Activated CD8-positive, alpha-beta memory T cell treated with anti-CD3 and anti-CD28 coated beads for 24 hours (primary cell): ENCODE measurements around the gene S100A16.
"Not testable (repeated sequence)": the region's sequence is repeated elsewhere in the genome, so short reads cannot be mapped to it uniquely, and the experiment has no call there.

ENCODE experiments used
- DNase-seq: peaks from one replicate; pipeline ENCODE4 v3.0.0-alpha.2; 2020

Gene S100A16

DNA sequence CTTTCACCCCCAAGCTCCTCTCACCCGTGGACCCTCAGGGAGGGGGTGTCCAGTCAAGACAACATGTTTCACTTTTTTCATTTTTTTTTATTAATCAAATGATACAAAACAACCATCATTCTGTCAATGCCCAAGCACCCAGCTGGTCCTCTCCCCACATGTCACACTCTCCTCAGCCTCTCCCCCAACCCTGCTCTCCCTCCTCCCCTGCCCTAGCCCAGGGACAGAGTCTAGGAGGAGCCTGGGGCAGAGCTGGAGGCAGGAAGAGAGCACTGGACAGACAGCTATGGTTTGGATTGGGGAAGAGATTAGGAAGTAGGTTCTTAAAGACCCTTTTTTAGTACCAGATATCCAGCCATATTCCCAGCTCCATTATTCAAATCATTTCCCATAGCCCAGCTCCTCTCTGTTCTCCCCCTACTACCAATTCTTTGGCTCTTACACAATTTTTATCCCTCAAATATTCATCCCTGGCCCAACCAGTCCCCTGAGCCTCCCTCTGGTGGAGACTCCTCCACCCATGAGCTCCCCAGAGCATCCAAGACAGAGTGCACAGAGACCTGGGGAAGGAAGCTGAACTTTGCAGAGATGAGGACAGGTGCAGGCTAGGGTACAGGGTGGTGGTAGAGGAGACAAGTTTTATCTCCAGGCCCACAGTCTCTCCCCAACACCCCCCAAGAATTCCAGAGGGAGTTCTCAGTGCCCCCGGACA, 1.4 kb upstream of the S100A16 start:
- no peak for DNase-seq

DNA sequence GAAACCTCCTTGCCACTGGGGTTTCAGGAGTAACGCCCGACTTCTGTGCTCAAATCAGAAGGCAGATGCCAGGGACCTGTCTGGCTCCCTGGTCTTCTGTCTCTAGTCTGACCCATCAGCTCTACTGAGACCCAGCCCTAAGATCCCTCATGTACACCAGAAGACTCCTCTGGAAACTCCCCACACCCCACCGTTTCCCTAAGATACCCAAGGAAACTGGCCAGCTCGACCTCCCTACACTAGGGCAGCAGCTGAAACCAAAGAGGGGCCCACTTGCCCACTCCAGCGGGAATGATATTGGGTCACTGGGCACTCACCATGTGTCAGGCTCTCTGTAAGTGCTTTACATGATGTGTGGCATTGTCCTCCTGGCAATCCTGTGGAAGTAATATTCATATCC, 469 bp upstream of the S100A16 start:
- no peak for DNase-seq

DNA sequence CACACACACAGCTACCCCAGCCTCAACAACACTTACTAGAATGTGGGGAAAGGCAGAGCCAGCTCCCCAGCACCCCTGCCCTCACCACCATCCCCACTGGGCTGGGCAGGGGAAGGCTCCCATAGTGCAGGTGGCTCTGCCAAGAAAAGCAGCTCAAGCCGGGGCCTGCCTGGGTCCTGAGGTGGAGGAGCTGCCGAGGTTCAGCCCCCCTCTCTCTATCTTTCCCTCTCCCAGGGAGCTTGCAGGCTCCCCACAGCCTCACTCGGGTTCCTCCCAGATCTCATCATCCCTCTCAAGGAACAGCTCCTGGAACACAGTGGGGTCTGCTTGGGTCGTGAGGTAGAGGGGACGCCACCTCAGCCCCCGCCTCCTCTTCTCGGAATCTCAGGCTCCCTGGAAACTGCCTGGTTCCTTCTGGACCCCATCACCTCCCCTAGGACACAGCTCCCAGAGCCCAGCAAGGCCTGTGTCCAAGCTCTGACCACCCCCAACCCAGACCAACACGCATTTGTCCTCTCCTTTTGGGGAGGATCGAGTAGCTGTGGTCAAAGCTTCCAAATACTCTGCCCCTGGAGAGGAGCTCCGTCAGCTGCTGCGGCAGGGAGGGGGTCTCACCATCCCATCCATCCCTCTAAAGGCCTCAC, 704 bp downstream of the S100A16 start:
- no peak for DNase-seq

DNA sequence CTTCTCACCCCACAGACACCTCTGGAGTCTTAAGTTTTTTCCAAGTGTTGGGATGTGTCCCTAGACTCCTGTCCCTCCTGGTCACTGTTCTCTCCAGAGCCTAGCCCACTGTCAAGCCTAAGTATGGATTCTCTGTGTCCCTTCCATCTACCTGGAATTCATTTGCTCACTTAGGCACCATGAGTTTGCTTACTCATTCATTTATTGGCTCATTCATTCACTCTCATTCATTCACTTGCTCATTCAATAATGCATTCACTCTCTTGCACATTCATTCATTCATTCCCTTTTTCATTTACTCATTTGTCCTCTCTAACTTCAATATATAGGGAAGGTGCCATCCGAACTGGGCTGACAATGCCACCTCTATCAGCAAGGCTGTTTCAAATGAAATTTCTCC, 1.6 kb downstream of the S100A16 start:
- no peak for DNase-seq

DNA sequence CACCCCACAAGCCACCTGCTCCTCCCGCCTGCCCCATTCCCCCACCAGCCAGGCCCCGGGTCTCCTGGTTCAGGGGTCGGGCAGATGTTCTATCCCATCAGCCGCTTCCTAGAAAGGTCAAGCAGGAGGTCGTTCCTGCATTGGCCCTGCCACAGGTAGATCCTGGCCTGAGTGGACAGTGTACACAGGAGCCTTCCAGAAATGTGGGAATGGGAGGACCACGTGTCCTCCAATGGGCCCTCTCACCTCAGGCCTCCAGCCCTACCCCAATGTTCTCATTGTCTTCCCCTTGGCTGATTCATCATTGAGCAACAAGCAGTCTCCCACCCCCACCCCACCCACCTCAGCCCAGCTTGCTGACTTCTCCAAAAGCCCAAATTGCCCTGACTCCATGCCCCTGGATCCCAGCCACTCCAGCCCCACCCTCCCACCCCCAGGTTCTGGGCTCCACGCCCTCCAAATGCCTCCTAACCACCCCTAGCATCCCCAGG, 2.1 kb downstream of the S100A16 start:
- DNase-seq = no peak

DNA sequence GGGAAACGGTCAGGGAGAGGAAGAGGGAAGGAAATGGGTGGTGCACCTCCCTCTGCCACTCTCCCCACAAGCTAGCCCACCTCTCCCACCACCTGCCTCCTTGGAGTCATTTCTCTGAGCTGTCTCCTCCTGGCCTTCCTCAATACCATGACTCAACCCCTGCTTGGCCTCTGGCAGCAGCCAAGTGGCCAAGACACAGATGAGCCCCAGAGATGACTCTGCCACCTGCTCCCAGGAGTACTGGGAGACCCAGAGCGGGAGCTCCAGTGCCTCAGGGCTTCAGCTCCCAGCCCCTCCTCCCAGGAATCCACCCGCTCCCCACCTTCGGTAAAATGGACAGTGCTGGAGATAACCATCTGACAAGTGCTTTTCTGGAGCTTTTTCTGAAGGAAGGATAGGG, 2.6 kb downstream of the S100A16 start:
- no peak for DNase-seq

DNA sequence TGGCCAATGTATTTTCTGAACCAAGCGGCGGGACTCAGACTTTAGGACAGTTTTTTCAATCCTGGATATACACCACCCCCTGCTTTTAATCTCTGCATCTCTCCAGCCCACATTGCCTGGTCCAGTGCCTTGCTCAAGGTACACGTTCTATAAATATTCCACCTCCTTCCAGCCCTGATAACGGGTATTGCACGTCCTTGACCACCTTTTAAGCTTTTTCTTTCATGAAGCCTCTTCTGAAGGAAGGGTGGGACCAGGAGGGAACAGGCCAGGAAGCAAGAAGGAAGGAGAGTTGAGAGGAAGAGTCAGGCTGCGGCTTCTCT, 3.4 kb downstream of the S100A16 start:
- no peak for DNase-seq

DNA sequence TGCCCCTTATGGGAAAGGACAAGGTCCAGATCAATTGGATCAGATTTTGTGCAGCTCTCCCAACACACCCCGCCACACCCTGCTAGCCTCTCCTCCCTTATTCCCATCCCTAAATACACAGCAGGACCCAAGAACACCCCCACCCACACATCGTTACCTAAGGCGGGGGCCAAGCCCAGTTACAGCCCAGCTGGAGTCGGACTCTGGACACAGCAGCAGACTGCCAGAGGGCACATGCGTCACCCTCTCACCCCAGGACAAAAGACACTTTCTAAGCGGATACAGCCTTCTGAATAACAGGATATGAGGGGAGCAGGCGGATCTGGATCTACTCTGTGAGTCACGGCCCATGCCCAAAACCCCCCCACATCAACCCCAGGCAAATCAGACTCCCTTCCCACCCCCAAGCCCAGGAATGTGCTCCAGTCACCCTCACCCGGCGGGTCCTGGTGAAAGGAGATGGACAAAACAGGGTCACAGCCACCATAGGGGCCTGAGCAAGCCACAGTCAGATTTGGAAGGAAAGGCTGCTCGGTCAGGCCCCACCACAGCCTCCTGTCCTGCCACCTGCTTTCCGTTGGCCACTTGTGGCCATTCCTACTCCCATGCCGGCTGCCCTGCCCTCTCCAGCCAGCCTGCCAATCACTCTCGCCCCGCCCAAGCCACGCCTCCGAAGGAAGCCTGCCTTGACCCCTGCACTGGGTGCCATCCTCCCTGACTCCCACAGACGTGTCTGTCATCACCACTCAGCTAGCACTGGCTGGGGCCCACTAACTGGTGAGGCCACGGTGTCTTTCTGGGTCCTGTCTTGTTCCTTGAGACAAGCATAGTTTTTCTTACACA, 4.0 kb downstream of the S100A16 start:
- DNase-seq = no peak

DNA sequence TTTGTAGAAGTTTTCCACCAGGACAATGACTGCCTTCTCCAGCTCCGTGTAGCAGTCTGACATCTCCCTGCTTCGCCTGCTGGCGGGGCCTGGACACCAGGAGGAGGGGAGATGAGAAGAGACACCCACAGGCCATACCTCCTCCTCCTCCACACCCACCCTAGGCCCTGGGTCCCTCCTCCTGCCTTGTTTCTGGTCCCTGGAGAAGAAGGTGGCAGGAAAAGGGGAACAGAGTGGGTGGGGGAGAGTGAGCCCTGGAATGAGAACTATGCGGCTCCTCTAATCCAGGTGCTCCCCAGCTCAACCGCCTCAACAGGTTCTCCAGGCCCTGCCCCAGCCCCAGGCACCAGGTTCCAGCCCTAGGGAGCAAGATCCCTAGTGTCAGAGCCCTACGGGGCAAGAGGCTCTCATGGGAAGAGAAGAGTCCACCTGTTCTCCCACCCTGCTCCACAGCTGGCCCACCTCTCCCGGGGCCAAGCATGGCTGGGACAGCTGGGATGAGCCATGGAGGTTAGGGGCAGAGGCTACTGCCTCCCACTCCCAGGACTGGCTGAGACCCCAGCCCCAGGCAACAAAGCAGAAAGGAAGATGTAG, 4.8 kb downstream of the S100A16 start:
- no peak for DNase-seq

DNA sequence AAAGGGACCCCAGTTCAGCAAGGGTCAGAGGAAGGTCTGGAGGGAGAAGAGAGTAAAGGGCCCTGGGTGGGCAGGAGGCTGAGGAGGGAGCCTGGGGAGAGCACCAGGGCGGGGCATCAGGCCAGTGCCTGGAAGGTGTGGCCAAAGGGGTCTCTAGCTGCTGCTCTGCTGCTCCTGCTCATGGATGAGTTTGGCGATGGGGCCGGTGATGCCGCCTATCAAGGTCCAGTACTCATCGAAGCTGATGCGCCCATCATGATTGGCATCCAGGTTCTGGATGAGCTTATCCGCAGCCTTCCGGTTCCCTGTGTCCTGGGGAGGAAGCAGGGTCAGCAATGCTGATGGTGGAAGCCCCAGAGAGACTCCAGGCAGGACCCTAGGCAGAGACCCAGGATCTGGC, 5.6 kb downstream of the S100A16 start:
- DNase-seq = no peak

DNA sequence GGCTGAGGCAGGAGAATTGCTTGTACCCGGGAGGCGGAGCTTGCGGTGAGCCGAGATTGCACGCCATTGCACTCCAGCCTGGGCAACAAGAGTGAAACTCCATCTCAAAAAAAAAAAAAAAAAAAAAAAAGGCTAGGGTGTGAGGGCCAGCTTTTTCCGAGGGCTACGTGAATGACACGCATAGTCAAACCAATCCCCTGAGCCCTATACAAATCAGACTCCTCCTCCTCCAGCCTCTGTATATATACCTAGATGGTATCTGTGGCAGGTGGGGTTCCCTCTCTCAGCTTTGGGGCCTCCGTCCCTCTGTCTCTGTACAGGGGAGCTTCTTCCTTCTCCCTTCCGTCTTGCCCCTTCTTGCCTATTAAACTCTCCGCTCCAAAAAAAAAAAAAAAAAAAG, 6.7 kb downstream of the S100A16 start:
- no peak for DNase-seq

DNA sequence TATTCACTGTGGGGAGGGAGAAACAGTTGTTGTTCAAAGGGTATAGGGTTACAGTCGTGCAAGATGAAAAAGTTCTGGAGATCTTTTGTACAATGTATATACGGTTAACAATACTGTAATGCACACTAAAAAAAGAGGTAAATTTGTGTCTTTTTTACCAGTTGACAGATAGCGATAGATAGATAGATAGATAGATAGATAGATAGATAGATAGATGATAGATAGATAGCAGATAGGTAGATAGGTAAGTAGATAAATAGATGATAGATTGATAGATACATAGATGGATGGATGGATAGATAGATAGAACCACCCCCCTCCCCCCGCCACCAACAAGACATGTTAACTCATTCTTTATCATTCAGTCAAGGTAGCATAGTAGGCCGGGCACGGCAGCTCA, 10.2 kb downstream of the S100A16 start:
- DNase-seq = no peak

DNA sequence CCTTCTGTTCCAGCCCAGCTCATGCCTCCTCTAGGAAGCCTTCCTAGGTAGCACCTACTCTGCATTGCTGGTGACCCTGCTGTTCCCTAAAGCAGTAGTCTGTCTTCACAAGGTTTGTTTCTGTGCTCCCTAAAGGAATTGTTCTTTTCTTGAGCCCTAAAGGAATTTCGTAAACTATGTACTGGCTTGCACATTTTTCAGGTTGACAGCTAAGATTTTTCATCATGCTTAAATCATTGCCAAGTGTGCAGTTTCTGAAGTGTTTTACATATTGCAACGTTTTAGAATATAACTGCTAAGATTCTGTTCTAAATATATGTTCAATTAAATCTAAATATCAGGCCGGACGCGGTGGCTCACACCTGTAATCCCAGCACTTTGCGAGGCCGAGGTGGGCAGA, 13.1 kb downstream of the S100A16 start:
- DNase-seq = no peak

DNA sequence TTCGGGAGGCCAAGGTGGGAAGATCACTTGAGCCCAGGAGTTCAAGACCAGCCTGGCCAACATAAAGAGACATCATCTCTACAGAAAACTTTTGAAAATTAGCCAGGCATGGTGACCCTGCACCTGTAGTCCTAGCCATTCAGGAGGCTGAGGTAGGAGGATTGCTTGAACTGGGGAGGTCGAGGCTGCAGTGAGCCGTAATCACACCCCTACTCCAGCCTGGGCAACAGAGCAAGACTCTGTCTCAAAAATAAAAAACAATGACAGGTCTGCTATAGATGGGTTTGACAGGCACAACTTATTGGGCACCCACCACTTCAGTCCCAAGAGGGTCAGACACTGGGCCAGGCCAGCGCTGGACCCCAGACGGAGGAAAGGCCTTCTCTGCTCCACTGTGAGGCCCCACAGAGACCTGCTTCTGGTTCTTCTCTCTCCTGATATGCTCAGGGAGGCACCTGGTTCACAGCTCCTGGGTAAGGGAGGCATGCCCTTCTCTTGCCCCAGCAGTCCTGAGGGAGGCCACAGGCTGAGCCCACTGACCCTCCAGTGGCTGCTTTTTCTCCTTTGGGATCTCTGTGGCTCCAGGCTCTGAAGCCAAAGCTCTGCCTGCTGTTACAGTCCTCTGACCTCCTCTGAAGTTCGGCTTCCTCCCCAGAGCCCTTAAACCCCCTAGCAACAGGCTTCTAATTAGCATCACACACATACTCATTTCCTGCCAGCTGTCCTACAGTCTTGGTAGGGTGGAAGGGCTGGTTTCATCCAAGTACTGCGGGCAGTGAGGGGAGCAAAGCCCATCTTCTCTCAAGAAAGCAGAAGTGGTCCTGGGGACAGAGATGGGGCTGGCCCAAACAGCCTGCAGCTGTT, 14.4 kb downstream of the S100A16 start:
- DNase-seq = no peak

DNA sequence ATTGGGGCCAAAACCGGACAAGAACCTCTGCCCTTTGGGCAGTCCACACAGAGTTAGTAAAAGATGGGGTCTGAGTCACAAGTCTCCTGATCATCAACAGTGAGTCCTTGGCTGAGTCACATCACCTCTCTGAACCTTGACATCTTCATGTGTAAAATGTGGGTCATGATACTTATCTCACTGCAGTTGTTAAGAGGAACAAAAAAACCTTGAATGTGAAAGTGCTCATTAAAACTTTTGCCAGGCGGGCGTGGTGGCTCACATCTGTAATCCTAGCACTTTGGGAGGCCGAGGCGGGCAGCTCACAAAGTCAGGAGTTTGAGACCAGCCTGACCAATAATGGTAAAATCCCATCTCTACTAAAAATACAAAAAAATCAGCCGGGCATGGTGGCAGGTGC, 15.7 kb downstream of the S100A16 start:
- no peak for DNase-seq

DNA sequence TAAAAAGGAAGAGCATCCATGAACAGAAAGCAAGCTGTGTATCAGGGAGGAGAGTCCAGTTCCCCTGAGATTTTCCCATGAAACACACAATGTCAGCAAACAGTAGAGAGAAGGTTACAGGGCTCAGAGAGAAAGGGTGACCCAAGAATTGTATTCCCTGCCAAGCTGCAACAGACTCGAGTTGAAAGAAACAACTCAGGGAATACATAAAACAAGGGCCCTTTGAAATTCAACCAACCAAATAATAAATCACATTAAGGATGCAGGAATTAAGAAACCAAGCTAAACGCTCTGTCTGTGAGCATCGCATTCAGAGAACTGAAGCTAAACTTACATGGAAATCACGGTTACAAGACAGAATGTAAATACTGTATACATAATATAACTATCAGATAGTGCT, 20.2 kb downstream of the S100A16 start:
- no peak for DNase-seq

DNA sequence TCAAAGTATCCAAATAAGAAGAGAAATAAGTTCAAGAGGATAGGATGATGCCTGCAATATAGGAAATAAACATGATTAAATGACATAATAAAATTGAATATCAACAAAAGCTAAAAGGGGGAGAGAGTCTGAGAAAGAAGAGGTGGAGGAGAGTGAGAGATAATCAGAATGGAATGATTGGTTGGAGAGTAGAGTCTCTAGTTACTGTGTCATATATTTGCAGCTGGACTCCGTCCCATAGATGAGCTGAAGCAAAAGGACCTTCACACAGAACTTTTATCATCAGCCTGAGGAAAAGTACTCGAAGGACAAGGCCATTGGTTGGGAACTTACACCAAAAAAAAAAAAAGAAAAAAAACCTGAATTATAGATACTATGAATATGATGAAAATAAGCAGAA, 24.5 kb downstream of the S100A16 start:
- DNase-seq = no peak

DNA sequence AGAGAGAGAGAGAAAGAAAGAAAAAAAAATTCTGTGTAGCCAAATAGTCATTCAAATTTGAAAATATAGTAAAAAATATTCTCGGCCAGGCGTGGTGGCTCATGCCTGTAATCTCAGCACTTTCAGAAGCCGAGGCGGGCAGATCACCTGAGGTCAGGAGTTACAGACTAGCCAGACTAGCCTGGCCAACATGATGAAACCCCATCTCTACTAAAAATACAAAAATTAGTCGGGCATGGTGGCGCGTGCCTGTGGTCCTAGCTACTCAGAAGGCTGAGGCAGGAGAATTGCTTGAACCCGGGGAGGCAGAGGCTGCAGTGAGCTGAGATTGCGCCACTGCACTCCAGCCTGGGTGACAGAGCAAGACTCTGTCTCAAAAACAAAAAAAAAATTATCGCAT, 24.9 kb downstream of the S100A16 start:
- DNase-seq = not testable (repeated sequence)

DNA sequence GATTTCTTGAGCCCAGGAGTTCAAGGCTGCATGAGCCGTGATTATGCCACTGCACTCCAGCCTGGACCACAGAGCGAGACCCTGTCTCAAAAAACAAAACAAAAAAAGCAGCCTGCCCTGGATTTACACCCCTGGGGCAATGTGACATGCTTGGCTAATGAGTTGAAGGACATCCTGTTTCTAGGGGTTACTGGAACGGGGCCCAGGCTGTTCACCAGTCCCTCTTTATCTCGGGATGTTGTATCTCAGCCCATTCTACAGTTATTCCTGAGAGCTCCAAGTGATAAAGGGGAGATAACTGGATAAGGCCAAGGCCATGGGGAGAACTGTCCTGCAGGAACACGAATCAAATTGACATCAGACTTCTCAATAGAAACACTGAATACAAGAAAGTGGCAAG, 25.6 kb downstream of the S100A16 start:
- DNase-seq = no peak

DNA sequence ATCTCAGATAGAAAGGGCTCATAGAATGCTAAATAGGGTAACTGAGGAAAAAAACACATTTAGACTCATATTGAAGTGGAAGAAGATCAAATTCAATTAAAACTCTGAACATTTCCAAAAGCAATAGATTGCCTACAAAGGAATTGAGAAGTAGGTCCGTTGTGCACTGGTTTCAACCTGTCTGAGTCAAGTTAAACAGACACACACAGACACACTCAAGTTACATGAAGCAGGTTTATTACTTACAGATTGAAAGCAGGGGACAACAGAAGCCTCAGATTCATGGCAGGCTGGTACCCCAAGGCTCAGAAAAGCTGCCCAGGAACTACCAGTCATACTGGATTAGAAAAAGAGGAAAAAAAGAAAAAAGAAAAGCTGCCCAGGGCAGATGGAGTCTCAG, 26.6 kb downstream of the S100A16 start:
- DNase-seq = no peak

DNA sequence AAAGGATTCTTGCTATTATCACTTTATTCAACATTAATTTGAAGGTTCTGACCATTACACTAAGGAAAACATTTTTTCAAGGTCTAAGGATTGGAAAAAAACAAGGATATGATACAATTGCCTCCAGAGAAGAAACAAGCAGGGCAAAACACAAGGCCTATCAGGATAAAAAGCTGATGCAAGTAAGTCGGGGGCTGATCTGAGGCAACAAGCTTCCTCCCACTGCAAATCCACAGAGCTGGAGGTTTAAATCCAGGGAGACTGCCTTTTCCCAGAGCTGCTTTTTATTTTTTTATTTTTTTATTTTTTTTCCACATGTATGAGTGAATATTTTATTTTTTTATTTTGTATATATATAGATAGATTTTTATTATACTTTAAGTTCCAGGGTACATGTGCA, 27.9 kb downstream of the S100A16 start:
- no peak for DNase-seq

DNA sequence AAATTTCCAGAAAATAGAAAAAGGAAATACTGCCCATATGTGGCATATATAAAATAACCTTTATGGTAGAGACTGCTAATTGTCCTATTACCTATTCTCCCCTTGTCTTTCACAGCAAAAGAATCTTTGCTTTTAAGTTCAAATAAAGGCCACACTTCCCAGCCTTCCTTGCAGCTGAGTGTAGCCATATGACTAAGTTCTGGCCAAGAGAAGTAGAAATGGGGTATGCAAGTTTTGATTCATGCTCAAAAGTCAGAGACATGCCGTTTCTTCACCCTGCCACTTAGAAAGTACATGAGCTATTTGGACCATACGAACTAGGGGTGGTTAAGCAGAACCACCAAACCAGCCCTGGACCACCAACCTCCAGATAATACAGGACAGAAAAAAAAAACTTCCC, 29.0 kb downstream of the S100A16 start:
- DNase-seq = no peak

DNA sequence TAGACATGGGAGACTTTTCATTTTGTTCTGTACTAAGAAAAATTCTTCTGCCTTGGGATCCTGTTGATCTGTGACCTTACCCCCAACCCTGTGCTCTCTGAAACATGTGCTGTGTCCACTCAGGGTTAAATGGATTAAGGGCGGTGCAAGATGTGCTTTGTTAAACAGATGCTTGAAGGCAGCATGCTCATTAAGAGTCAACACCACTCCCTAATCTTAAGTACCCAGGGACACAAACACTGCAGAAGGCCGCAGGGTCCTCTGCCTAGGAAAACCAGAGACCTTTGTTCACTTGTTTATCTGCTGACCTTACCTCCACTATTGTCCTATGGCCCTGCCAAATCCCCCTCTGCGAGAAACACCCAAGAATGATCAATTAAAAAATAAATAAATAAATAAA, 29.4 kb downstream of the S100A16 start:
- DNase-seq = not testable (repeated sequence)
